Gastroesophageal sphincter (tissue), 4 donors: Measurements from ENCODE around the gene KCNAB3. TPM values are rescaled to one million over a fixed set of nuclear protein-coding genes. Genes with fewer than 3 reads are reported as not detected.

Experiments
- ATAC-seq: fragments of 150-250 bp; one replicate; pipeline ENCODE4 v1.9.1; 2016; ENCODE audit warnings: mild to moderate bottlenecking, moderate library complexity
- H3K27ac ChIP-seq, 4 donors: fragments of 200-600 bp; sonication (generic) in 3 of 4; 1 replicate in 3 of 4; 2 replicates in 1 of 4; pipeline ENCODE4 v1.5.1; 2016 to 2019
- H3K27me3 ChIP-seq: fragments of 200-600 bp; sonication (generic); one replicate; pipeline ENCODE4 v1.5.1; 2019
- H3K36me3 ChIP-seq, 2 donors: fragments of 200-600 bp; sonication (generic); one replicate each; pipeline ENCODE4 v1.5.1; 2019; ENCODE audit warnings: control low read depth in 1 of 2
- H3K4me1 ChIP-seq, 3 donors: fragments of 200-600 bp; sonication (generic); 1 replicate in 2 of 3; 2 replicates in 1 of 3; pipeline ENCODE4 v1.5.1; 2016 to 2019; ENCODE audit warnings: control low read depth in 2 of 3
- H3K4me3 ChIP-seq, 2 donors: fragments of 200-600 bp; sonication (generic); one replicate each; pipeline ENCODE4 v1.5.1; 2019; ENCODE audit warnings: mild to moderate bottlenecking in 1 of 2, moderate library complexity in 1 of 2
- H3K9me3 ChIP-seq, 3 donors: fragments of 200-600 bp; sonication (generic); one replicate each; pipeline ENCODE4 v1.5.1; 2017 to 2019; ENCODE audit warnings: control low read depth in 2 of 3
- CTCF ChIP-seq, 4 experiments: fragments of 200-600 bp in 2 of 4; fragments of 450-650 bp in 2 of 4; sonication (generic) in 1 of 4; IDR thresholded peaks; one replicate each; pipeline ENCODE4 v1.5.1; 2017 to 2019; ENCODE audit warnings: antibody characterized with exemption in 4 of 4, mild to moderate bottlenecking in 2 of 4, moderate library complexity in 2 of 4
- EP300 ChIP-seq: sonication (generic); formaldehyde crosslinking; IDR thresholded peaks from one replicate; pipeline ENCODE4 v1.6.1; 2017; ENCODE audit warnings: antibody characterized with exemption, mild to moderate bottlenecking
- POLR2A ChIP-seq, 2 donors: fragments of 450-650 bp; IDR thresholded peaks; one replicate each; pipeline ENCODE4 v1.6.1; 2017; ENCODE audit warnings: antibody characterized with exemption in 2 of 2, mild to moderate bottlenecking in 2 of 2, moderate library complexity in 1 of 2
- POLR2AphosphoS5 ChIP-seq: sonication (generic); formaldehyde crosslinking; IDR thresholded peaks from one replicate; pipeline ENCODE4 v1.6.1; 2017; ENCODE audit warnings: antibody characterized with exemption
- WGBS, 2 donors: methylation state at CpG; one replicate each; pipeline ENCODE4 v1.1.5; 2018; ENCODE audit warnings: low coverage in 1 of 2; 5-methylcytosine and 5-hydroxymethylcytosine counted together
- total RNA-seq, 4 donors: library from RNA; depleted of rRNA; stranded (reverse); fragments of >200 nt; gene quantifications; one replicate each; pipeline ENCODE4 v1.1.0, GENCODE V29; 2016

Gene KCNAB3
- total RNA-seq, result 1 to 10 TPM in 1 of 4 donors, under 1 TPM in 1, not detected in 2; 0.58 to 1.3 TPM

GRCh38 chr17:7929158-7930023, at the start of gene KCNAB3:
KCNAB3 (minus strand) TSS chr17:7929856; CDS start chr17:7929435, 421 bp downstream.
- peak within 1 kb of the TSS in 1 of 2 donors; percentile 24 for H3K4me3 ChIP-seq
- no peak within 1 kb of the TSS for H3K27ac ChIP-seq
- H3K36me3 ChIP-seq, result peaks cover 0 to 8% of the 10 kb centered on the region in 2 donors
- peaks cover 17% of the 10 kb centered on the region for H3K27me3 ChIP-seq
- ATAC-seq, result no peak
- WGBS, 2 donors, result 8 to 60% methylated on average over 3 to 5 of the region's 67 CpGs
- TF ChIP-seq EP300, result no peak
- no peak for TF ChIP-seq CTCF (IDR thresholded peaks at IDR 0.05)
- no peak for TF ChIP-seq POLR2AphosphoS5
- no peak for TF ChIP-seq POLR2A (IDR thresholded peaks at IDR 0.05)
- H3K4me1 ChIP-seq, result peaks cover 0 to 43% (median 10%) of the 10 kb centered on the region in 3 donors
- no peaks in the 10 kb centered on the region for H3K9me3 ChIP-seq

- no peak for TF ChIP-seq POLR2A (IDR thresholded peaks at IDR 0.05)
- TF ChIP-seq CTCF (IDR thresholded peaks at IDR 0.05), result no peak
- TF ChIP-seq POLR2AphosphoS5, result no peak
- TF ChIP-seq EP300, result no peak
- Histone ChIP-seq H3K9me3 (peaks cover 0 to 17% (median 0%) of the 10 kb centered on the region in 3 donors), H3K4me3 (no peak overlapping the region), H3K27me3 (peaks cover 19% of the 10 kb centered on the region), H3K4me1 (no peaks in the 10 kb centered on the region), H3K27ac (no peak overlapping the region), H3K36me3 (no peaks in the 10 kb centered on the region)
- no peak for ATAC-seq
- 50 to 86% methylated on average over 1 to 5 of the region's 5 CpGs for WGBS, 2 donors
These were observed 48.1 kb upstream of the KCNAB3 start for GRCh38 chr17:7977805-7978204.

- H3K27me3 ChIP-seq, result peaks cover 11% of the 10 kb centered on the region
- H3K4me1 ChIP-seq, result no peaks in the 10 kb centered on the region
- peaks cover 0 to 17% (median 0%) of the 10 kb centered on the region in 3 donors for H3K9me3 ChIP-seq
- no peak for ATAC-seq
- H3K36me3 ChIP-seq, result no peaks in the 10 kb centered on the region
- WGBS, 2 donors, result 93% methylated on average over 3 of the region's 4 CpGs; no CpG with 5 or more reads in 1 of the 2 donors
- TF ChIP-seq POLR2A (IDR thresholded peaks at IDR 0.05) (no peak), EP300 (no peak), CTCF (IDR thresholded peaks at IDR 0.05) (no peak), POLR2AphosphoS5 (no peak)
- H3K4me3 ChIP-seq, result no peak overlapping the region
- H3K27ac ChIP-seq, result no peak overlapping the region
These were observed 47.4 kb upstream of the KCNAB3 start for GRCh38 chr17:7977039-7977438.

- no peak for ATAC-seq
- no peaks in the 10 kb centered on the region for H3K36me3 ChIP-seq
- H3K9me3 ChIP-seq, result peaks cover 0 to 17% (median 0%) of the 10 kb centered on the region in 3 donors
- H3K27ac ChIP-seq, result no peak overlapping the region
- H3K4me3 ChIP-seq, result no peak overlapping the region
- TF ChIP-seq POLR2A (IDR thresholded peaks at IDR 0.05) (no peak), CTCF (IDR thresholded peaks at IDR 0.05) (no peak), POLR2AphosphoS5 (no peak), EP300 (no peak)
- H3K4me1 ChIP-seq, result no peaks in the 10 kb centered on the region
- peaks cover 5% of the 10 kb centered on the region for H3K27me3 ChIP-seq
These were observed 45.0 kb upstream of the KCNAB3 start for GRCh38 chr17:7974638-7975131.
